GM12892 (cell line): ENCODE results near the gene PRL. TPM values are rescaled to one million over a fixed set of nuclear protein-coding genes. Genes with fewer than 3 reads are reported as not detected.

ENCODE experiments used
- DNase-seq: peaks from one replicate; pipeline ENCODE4 v3.0.0; 2011; ENCODE audit not compliant: insufficient read length
- FAIRE-seq: peaks from 2 replicates; lab custom pipeline; 2011; peaks lifted over from hg19 to GRCh38; lab: Jason Lieb, UNC
- POLR2A ChIP-seq: IDR thresholded peaks from 2 replicates; pipeline ENCODE4 v1.6.1; 2011; ENCODE audit warnings: low read depth, low read length, control low read depth
- POLR2AphosphoS5 ChIP-seq: IDR thresholded peaks from 2 replicates; pipeline ENCODE4 v1.6.1; 2011; ENCODE audit warnings: low read depth, low read length, control low read depth
- TAF1 ChIP-seq: IDR thresholded peaks from 2 replicates; pipeline ENCODE4 v1.6.1; 2011; ENCODE audit warnings: low read depth, mild to moderate bottlenecking, control low read depth, low read length, borderline replicate concordance
- polyA plus RNA-seq: library from polyadenylated mRNA; unstranded; fragments of >200 nt; gene quantifications from one replicate; pipeline ENCODE4 v1.2.1, GENCODE V29; 2012; ENCODE audit warnings: missing spikeins, inconsistent platforms; ENCODE audit not compliant: missing spikeins

PRL gene
- polyA plus RNA-seq = 0.76 TPM

- DNase-seq (no peak), FAIRE-seq (no peak)
- TF ChIP-seq POLR2AphosphoS5 = no peak
- TF ChIP-seq TAF1 = no peak
- no peak for TF ChIP-seq POLR2A
Measured at GRCh38 chr6:22296936-22297335, at the start of gene PRL. TSS of gene PRL (minus strand) at chr6:22297036. CDS start at chr6:22296982, 54 bp downstream.

DNA sequence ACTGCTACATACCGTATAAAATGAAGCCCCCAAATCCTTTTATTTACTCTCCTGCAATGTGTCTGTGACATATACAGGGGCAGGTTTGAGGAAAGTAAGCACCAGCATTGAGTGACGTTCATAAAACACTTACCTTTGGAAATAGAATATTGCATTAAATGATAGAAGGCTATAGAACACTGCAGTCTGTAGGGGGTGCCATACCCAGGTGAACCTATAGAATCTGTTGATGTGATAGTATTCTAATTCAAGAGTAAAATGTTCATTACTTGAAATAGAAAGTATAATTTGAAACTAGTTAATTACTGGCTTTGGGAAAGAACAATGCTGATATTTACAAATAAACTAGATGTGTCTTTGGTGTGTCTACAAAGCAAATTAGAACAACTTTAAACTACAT is 47.0 kb upstream of the PRL start:
- TF ChIP-seq POLR2A (no peak), POLR2AphosphoS5 (no peak), TAF1 (no peak)
- FAIRE-seq (no peak), DNase-seq (no peak)

- DNase-seq (no peak), FAIRE-seq (no peak)
Measured at GRCh38 chr6:22334778-22335177, 37.9 kb upstream of the PRL start.

GRCh38 chr6:22333802-22334201 is 37.0 kb upstream of the PRL start:
- no peak for TF ChIP-seq TAF1
- TF ChIP-seq POLR2A = no peak
- TF ChIP-seq POLR2AphosphoS5 = no peak
- FAIRE-seq (no peak), DNase-seq (no peak)

More at GRCh38 chr6:22334778-22335177, 37.9 kb upstream of the PRL start:
- TF ChIP-seq TAF1 (no peak), POLR2AphosphoS5 (no peak), POLR2A (no peak)

- TF ChIP-seq POLR2AphosphoS5 (no peak), TAF1 (no peak), POLR2A (no peak)
- no peak for FAIRE-seq
- no peak for DNase-seq
Measured at GRCh38 chr6:22332711-22333110, 35.9 kb upstream of the PRL start.

GRCh38 chr6:22332216-22332615 is 35.4 kb upstream of the PRL start:
- no peak for TF ChIP-seq POLR2AphosphoS5
- no peak for TF ChIP-seq TAF1
- TF ChIP-seq POLR2A = no peak
- FAIRE-seq = no peak

GRCh38 chr6:22330941-22331340 is 34.1 kb upstream of the PRL start:
- no peak for FAIRE-seq
- no peak for TF ChIP-seq POLR2AphosphoS5
- no peak for TF ChIP-seq TAF1
- no peak for TF ChIP-seq POLR2A
- DNase-seq = no peak

More at GRCh38 chr6:22332216-22332615, 35.4 kb upstream of the PRL start:
- DNase-seq = no peak

DNA sequence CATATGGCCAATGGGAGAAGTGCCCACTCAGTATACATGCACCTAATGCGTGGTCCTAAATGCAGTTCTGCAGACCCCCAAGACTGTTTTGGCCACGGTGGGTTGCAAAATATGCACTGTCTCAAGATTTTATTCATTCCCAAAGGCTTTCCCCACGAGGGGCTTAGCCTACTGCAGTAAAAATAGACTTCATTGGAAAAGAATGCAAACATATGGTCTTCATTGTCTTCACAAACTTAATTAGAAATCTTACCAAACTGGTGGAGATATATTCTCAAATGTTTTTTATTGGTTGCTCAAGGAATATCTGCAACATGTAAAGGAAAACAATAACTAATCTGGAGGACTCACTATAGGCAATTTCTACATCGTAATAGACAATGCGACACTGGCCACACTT is 31.6 kb upstream of the PRL start:
- DNase-seq = no peak
- TF ChIP-seq POLR2A (no peak), POLR2AphosphoS5 (no peak), TAF1 (no peak)
- no peak for FAIRE-seq

DNA sequence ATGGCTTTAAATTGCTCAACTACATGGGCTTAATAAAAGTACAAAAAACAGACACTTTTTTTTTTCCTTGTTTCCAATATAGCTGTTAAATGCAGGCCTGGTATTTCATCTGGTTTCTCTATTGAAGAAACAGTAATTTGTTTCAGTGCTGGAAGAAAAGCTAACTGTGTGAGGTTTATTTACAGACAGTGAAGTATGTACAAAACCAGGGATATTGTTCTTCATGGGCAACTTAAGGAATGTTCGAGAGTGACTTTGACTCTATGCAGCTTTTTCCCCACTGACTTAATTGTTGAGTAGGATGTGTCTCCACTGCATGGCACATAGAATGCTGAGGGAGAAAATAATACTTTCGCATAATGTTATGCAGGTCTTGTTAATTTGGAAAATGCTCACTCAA is 31.0 kb upstream of the PRL start:
- peak; percentile 50 for FAIRE-seq
- DNase-seq = no peak
- TF ChIP-seq POLR2AphosphoS5 (no peak), TAF1 (no peak), POLR2A (no peak)

DNA sequence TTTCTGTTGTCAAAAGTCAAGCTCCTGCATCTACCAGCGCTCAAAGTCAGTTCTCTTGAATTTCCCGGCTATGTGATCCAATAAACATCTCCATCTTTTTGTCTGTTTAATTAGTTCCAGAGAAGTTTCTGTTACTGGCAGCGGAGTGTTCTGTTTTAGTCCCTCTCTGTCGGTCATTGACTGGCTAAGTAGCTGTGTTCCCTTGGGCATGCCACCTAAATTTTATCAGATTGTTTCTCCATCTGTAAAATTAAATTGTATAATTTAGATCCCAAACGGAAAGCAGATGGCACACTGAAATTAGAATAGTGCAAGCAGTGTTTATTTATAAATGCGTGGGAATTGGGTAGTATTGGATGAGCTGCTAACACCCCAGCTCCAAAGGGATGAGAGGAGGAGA is 29.7 kb upstream of the PRL start:
- FAIRE-seq (no peak), DNase-seq (no peak)
- no peak for TF ChIP-seq POLR2A
- TF ChIP-seq TAF1 = no peak
- TF ChIP-seq POLR2AphosphoS5 = no peak

DNA sequence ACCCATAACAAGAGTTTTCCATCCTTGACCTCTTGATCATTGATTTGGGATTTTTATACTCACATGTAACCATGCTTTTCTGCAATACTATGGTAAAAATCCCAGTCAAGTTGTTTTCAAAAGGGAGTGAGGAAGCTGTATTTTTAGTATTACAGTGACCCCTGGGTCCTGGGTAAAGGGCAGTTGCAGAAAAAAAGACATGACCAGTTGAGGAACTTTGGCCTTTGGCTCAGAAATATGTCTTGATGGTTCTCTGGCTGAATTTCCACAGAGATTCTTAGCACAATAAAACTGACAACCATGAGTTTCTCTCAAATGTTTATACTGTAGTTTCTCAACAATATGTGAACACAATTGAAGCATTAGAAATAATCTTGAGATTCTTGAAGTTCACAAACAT is 28.6 kb upstream of the PRL start:
- DNase-seq (no peak), FAIRE-seq (no peak)
- TF ChIP-seq POLR2AphosphoS5 (no peak), POLR2A (no peak), TAF1 (no peak)

- TF ChIP-seq POLR2A (no peak), POLR2AphosphoS5 (no peak), TAF1 (no peak)
- FAIRE-seq = peak; percentile 60
- no peak for DNase-seq
Measured at GRCh38 chr6:22323848-22324247, 27.0 kb upstream of the PRL start.
